OCI-LY7 (cell line): ENCODE measurements around the gene INPP5A.

Experiments used
- CTCF ChIP-seq: fragments of 200-600 bp; sonication (generic); conservative IDR thresholded peaks from 2 replicates; pipeline ENCODE4 v1.5.1; 2014; ENCODE audit warnings: mild to moderate bottlenecking, antibody characterized with exemption, low read length, moderate library complexity, mixed read lengths
- EZH2phosphoT487 ChIP-seq: fragments of 200-600 bp; sonication (generic); IDR thresholded peaks from 2 replicates; pipeline ENCODE4 v1.6.1; 2018; ENCODE audit warnings: low read depth, borderline replicate concordance, mild to moderate bottlenecking, mixed run types, antibody characterized with exemption, low read length, moderate library complexity, mixed read lengths

- TF ChIP-seq CTCF (no peak), EZH2phosphoT487 (no peak)
These were observed 101.9 kb downstream of the INPP5A start for GRCh38 chr10:132639470-132639869.
